OCI-LY7 (cell line): ENCODE results near the gene IFNGR1. TPM values are rescaled to one million over a fixed set of nuclear protein-coding genes. Genes with fewer than 3 reads are reported as not detected.

Source experiments
- BruUV-seq: library from RNA; stranded (reverse); fragments of 400-500 nt; replicated peaks from 2 replicates; lab custom pipeline; 2021; lab: Mats Ljungman, UMichigan
- CTCF ChIA-PET: fragments of 300-600 bp; sonication (Branson Sonifier 250); formaldehyde crosslinking; loops from one replicate; lab custom pipeline; 2022; ENCODE audit warnings: antibody characterized with exemption; ENCODE audit not compliant: unreplicated experiment; lab: Charles Lee
- POLR2A ChIA-PET: fragments of 300-600 bp; sonication (Branson Sonifier 250); formaldehyde crosslinking; loops from one replicate; lab custom pipeline; 2022; ENCODE audit warnings: antibody characterized with exemption; lab: Charles Lee
- DNase-seq: peaks from one replicate; pipeline ENCODE4 v3.0.0-alpha.2; 2015; ENCODE audit warnings: low spot score
- H2AFZ ChIP-seq: fragments of 200-600 bp; sonication (generic), shearing (Covaris generic); 2 replicates; pipeline ENCODE4 v1.6.1; 2014; ENCODE audit warnings: mild to moderate bottlenecking, antibody characterized with exemption, low read length, moderate library complexity
- H3K27ac ChIP-seq: fragments of 200-600 bp; sonication (generic); 2 replicates; pipeline ENCODE4 v1.5.1; 2014; ENCODE audit warnings: mixed run types, low read depth, mild to moderate bottlenecking, moderate library complexity, low read length, inconsistent platforms; ENCODE audit not compliant: poor library complexity, severe bottlenecking
- H3K36me3 ChIP-seq: fragments of 200-600 bp; sonication (generic); 2 replicates; pipeline ENCODE4 v1.6.1; 2014; ENCODE audit warnings: mild to moderate bottlenecking, antibody characterized with exemption, low read length, moderate library complexity, mixed read lengths; ENCODE audit not compliant: insufficient read depth
- H3K4me1 ChIP-seq: fragments of 200-600 bp; sonication (generic); 2 replicates; pipeline ENCODE4 v1.5.1; 2014; ENCODE audit warnings: mild to moderate bottlenecking, low read length; ENCODE audit not compliant: insufficient read depth, poor library complexity, severe bottlenecking
- H3K4me2 ChIP-seq: fragments of 200-600 bp; sonication (generic); 2 replicates; pipeline ENCODE4 v1.6.1; 2014; ENCODE audit warnings: mild to moderate bottlenecking, low read length
- H3K4me3 ChIP-seq: fragments of 200-600 bp; sonication (generic); 2 replicates; pipeline ENCODE4 v1.5.1; 2014; ENCODE audit warnings: mild to moderate bottlenecking, low read depth, low read length; ENCODE audit not compliant: poor library complexity, severe bottlenecking
- H3K79me2 ChIP-seq: fragments of 200-600 bp; sonication (generic); 2 replicates; pipeline ENCODE4 v1.6.1; 2016; ENCODE audit warnings: low read depth, mild to moderate bottlenecking, low read length, moderate library complexity, mixed read lengths; ENCODE audit not compliant: insufficient read depth
- H3K9me2 ChIP-seq: fragments of 200-600 bp; sonication (generic); 2 replicates; pipeline ENCODE4 v1.6.1; 2016; ENCODE audit warnings: mild to moderate bottlenecking, low read length, mixed read lengths; ENCODE audit not compliant: insufficient read depth
- H3K9me3 ChIP-seq: fragments of 200-600 bp; sonication (generic); 2 replicates; pipeline ENCODE4 v1.6.1; 2014; ENCODE audit warnings: mild to moderate bottlenecking, mixed run types, low read length, mixed read lengths
- H4K20me1 ChIP-seq: fragments of 200-600 bp; sonication (generic); 2 replicates; pipeline ENCODE4 v1.6.1; 2014; ENCODE audit warnings: mild to moderate bottlenecking, antibody characterized with exemption, low read length, moderate library complexity, mixed read lengths; ENCODE audit not compliant: insufficient read depth
- EZH2phosphoT487 ChIP-seq: fragments of 200-600 bp; sonication (generic); IDR thresholded peaks from 2 replicates; pipeline ENCODE4 v1.6.1; 2018; ENCODE audit warnings: low read depth, borderline replicate concordance, mild to moderate bottlenecking, mixed run types, antibody characterized with exemption, low read length, moderate library complexity, mixed read lengths
- intact Hi-C: fragments of 100-400 bp; cut with micrococcal nuclease; formaldehyde crosslinking; loops from one replicate; pipeline ENCODE4 v1.10.0; 2022; ENCODE audit not compliant: unreplicated experiment
- total RNA-seq, 2 experiments: library from RNA; depleted of rRNA in 1 of 2; stranded (reverse); fragments of >200 nt in 1 of 2; shearing (Covaris generic) in 1 of 2; gene quantifications; 2 replicates each; pipeline ENCODE4 v1.2.3, GENCODE V29; 2014 to 2022
- TF ChIP-seq, protein P1 (sequence below): fragments of 200-600 bp; sonication (generic); conservative IDR thresholded peaks from 2 replicates; pipeline ENCODE4 v1.5.1; 2014; ENCODE audit warnings: mild to moderate bottlenecking, antibody characterized with exemption, low read length, moderate library complexity, mixed read lengths

Gene IFNGR1
- total RNA-seq, 2 experiments from 2014 or later: 23.2 to 23.6 TPM

DNA sequence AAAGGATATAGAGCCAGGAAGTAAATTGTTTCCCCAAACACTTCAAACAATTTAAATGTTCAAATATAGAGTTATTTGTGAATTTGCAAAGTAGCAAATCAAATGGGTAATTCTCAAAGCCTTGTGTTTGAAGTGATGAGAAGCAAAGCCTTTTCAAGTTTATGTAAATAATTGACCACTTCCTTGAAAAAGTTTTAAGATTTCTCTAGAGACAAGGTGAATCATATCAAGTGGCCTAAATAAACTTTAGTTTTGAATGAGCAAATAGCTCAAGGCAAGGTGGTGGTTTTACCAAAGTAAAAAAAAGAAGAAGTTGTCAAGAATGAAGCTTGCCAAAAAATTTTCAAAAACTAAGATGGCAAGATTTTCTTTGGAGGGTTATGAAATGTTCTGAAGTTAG lies 42.6 kb upstream of the IFNGR1 start:
- Histone ChIP-seq H3K79me2 (no peaks in the 10 kb centered on the region), H3K4me1 (peaks cover 10% of the 10 kb centered on the region), H3K9me2 (no peaks in the 10 kb centered on the region), H3K9me3 (no peaks in the 10 kb centered on the region), H3K4me2 (no peak overlapping the region), H4K20me1 (no peaks in the 10 kb centered on the region), H3K27ac (no peak overlapping the region), H2AFZ (no peak overlapping the region), H3K36me3 (no peaks in the 10 kb centered on the region), H3K4me3 (no peak overlapping the region)
- DNase-seq: peak; percentile 7
- TF ChIP-seq, protein P1, sequence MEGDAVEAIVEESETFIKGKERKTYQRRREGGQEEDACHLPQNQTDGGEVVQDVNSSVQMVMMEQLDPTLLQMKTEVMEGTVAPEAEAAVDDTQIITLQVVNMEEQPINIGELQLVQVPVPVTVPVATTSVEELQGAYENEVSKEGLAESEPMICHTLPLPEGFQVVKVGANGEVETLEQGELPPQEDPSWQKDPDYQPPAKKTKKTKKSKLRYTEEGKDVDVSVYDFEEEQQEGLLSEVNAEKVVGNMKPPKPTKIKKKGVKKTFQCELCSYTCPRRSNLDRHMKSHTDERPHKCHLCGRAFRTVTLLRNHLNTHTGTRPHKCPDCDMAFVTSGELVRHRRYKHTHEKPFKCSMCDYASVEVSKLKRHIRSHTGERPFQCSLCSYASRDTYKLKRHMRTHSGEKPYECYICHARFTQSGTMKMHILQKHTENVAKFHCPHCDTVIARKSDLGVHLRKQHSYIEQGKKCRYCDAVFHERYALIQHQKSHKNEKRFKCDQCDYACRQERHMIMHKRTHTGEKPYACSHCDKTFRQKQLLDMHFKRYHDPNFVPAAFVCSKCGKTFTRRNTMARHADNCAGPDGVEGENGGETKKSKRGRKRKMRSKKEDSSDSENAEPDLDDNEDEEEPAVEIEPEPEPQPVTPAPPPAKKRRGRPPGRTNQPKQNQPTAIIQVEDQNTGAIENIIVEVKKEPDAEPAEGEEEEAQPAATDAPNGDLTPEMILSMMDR: no peak
- no peak for TF ChIP-seq EZH2phosphoT487
- BruUV-seq: no TSS peak
- intact Hi-C loops: no loop called here
- ChIA-PET POLR2A (interaction anchor here (0.6 to 2.5 kb wide), 5 partner anchors 9 to 115 kb away, joined by 3 to 5 read pairs (median 3); no protein-coding TSS in a partner anchor), CTCF (interaction anchor here (0.6 kb wide), 1 partner anchor 605 kb away, joined by 3 read pairs; no protein-coding TSS in a partner anchor)

DNA sequence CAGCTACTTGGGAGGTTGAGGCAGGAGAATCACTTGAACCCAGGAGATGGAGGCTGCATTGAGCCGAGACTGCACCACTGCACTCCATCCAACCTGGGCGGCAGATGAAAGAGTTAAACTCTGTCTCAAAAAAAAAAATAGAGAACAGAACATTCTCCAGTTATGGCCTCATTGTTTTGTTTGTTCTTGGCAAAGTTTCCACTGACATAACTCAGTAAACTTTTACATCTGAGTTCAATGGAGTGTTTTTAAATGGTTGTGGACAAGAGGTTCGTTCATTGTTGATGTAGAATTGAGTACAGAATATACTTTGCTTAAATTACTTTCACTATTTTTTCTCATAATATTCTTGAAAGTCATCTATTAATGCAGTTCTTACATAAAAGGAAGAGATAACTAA lies 42.2 kb upstream of the IFNGR1 start:
- H3K79me2 ChIP-seq: no peaks in the 10 kb centered on the region
- H3K36me3 ChIP-seq: no peaks in the 10 kb centered on the region
- CTCF ChIA-PET: no interaction called here
- H3K4me3 ChIP-seq: no peak overlapping the region
- H2AFZ ChIP-seq: no peak overlapping the region
- no peaks in the 10 kb centered on the region for H3K9me2 ChIP-seq
- no peak overlapping the region for H3K27ac ChIP-seq
- peaks cover 10% of the 10 kb centered on the region for H3K4me1 ChIP-seq
- H3K9me3 ChIP-seq: no peaks in the 10 kb centered on the region
- BruUV-seq: no TSS peak
- POLR2A ChIA-PET: interaction anchor here (1.0 to 2.5 kb wide), 3 partner anchors 9 to 60 kb away, joined by 3 to 5 read pairs (median 5); no protein-coding TSS in a partner anchor
- H4K20me1 ChIP-seq: no peaks in the 10 kb centered on the region
- DNase-seq: no peak
- no peak for TF ChIP-seq EZH2phosphoT487
- TF ChIP-seq, protein P1: no peak
- intact Hi-C loops: no loop called here
- no peak overlapping the region for H3K4me2 ChIP-seq

DNA sequence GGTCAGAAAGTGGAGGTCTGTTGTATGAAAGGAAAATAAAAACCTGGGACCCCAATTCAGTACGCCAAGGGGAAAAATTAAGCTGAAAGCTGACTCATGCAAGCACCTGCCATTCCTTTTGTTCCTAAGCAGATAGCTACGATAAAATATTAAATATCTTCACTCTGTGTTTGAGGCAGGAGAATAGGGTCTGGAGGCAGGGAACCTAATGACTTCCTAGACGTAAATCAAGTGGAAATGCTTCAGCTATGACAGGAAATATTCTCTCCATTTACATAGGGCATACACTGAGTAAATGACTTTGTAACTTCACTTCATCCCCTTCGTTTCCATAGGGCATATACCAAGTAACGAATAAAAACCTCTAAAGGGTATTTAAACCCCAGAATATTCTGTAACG lies 41.0 kb upstream of the IFNGR1 start:
- Histone ChIP-seq H2AFZ (no peak overlapping the region; the same call in 1 of the 2 replicates), H3K9me2 (no peaks in the 10 kb centered on the region), H3K36me3 (no peaks in the 10 kb centered on the region), H3K4me1 (peaks cover 10% of the 10 kb centered on the region), H3K4me2 (no peak overlapping the region), H3K79me2 (no peaks in the 10 kb centered on the region), H4K20me1 (no peaks in the 10 kb centered on the region), H3K27ac (no peak overlapping the region), H3K9me3 (peaks cover 6% of the 10 kb centered on the region; the same call in 1 of the 2 replicates), H3K4me3 (no peak overlapping the region)
- intact Hi-C loops: no loop called here
- no TSS peak for BruUV-seq
- DNase-seq: no peak
- POLR2A ChIA-PET: interaction anchor here (0.7 to 2.5 kb wide), 5 partner anchors 9 to 48 kb away, joined by 3 to 8 read pairs (median 3); no protein-coding TSS in a partner anchor
- CTCF ChIA-PET: no interaction called here
- no peak for TF ChIP-seq EZH2phosphoT487
- TF ChIP-seq, protein P1: no peak
